ENCODE results near the gene HOXD9.

DNA sequence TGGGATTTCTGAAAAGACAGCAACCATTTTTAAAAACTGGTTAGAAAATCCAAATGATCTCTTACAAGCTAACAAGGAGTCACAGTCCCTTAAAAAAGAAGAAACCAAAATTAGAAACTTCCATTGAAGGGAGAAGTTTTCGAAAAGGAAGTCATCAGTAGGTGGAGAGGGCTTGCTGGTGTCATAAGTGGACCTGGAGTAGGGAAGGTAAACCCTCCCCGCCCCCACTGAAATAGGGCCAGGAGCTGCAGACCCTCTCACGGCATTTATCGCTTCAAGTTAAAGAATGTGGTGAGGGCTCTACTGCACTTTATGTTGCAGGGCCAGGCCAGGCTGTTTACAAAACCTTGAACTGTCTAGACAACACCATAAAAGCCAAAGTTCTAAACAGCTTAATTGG is 12.6 kb upstream of the HOXD9 start:
- no peak for TF ChIP-seq EZH2 (IDR thresholded peaks at IDR 0.05; ENCODE audit: low read depth, low read length, severe bottlenecking)
- TF ChIP-seq, protein P1, sequence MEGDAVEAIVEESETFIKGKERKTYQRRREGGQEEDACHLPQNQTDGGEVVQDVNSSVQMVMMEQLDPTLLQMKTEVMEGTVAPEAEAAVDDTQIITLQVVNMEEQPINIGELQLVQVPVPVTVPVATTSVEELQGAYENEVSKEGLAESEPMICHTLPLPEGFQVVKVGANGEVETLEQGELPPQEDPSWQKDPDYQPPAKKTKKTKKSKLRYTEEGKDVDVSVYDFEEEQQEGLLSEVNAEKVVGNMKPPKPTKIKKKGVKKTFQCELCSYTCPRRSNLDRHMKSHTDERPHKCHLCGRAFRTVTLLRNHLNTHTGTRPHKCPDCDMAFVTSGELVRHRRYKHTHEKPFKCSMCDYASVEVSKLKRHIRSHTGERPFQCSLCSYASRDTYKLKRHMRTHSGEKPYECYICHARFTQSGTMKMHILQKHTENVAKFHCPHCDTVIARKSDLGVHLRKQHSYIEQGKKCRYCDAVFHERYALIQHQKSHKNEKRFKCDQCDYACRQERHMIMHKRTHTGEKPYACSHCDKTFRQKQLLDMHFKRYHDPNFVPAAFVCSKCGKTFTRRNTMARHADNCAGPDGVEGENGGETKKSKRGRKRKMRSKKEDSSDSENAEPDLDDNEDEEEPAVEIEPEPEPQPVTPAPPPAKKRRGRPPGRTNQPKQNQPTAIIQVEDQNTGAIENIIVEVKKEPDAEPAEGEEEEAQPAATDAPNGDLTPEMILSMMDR (IDR thresholded peaks at IDR 0.05; ENCODE audit: control extremely low read depth in 1 of 3, insufficient read depth in 1 of 3, low read depth in 1 of 3, low read length in 3 of 3), result no peak
- TF ChIP-seq CHD2 (IDR thresholded peaks at IDR 0.05; ENCODE audit: low read length), result no peak
- peak; percentile 35 for TF ChIP-seq RNF2 (IDR thresholded peaks at IDR 0.05; ENCODE audit: borderline replicate concordance, low read depth, low read length, missing control alignments, poor library complexity, severe bottlenecking)
- TF ChIP-seq EP300 (IDR thresholded peaks at IDR 0.05; ENCODE audit: borderline replicate concordance in 1 of 2, low read depth in 2 of 2, low read length in 2 of 2), result no peak
- TF ChIP-seq POLR2A (IDR thresholded peaks at IDR 0.05; ENCODE audit: control extremely low read depth in 1 of 2, low read depth in 2 of 2, low read length in 2 of 2), result no peak
- no peak for TF ChIP-seq ASH2L (IDR thresholded peaks at IDR 0.05; ENCODE audit: low read length)
- no peak for TF ChIP-seq NRF1 (IDR thresholded peaks at IDR 0.05; ENCODE audit: low read depth, low read length)
- TF ChIP-seq SP1 (IDR thresholded peaks at IDR 0.05; ENCODE audit: low read depth, low read length), result no peak
- no peak for TF ChIP-seq BRCA1 (IDR thresholded peaks at IDR 0.05; ENCODE audit: low read depth, low read length)
- TF ChIP-seq TCF12 (IDR thresholded peaks at IDR 0.05; ENCODE audit: low read depth, low read length), result no peak
- TF ChIP-seq RXRA (IDR thresholded peaks at IDR 0.05; ENCODE audit: insufficient read depth, low read depth, low read length), result no peak
